Glutamatergic neuron (in vitro differentiated cells): ENCODE data around the gene MACROD1. TPM values are rescaled to one million over a fixed set of nuclear protein-coding genes. Genes with fewer than 3 reads are reported as not detected.

Experiments
- DNase-seq: peaks from one replicate; pipeline ENCODE4 v3.0.0; 2022
- H3K27ac Mint-ChIP-seq: one replicate; pipeline ENCODE4 v1.8.0; 2020; ENCODE audit warnings: mild to moderate bottlenecking, mixed read lengths, inconsistent platforms; ENCODE audit not compliant: unreplicated experiment
- H3K27me3 Mint-ChIP-seq: one replicate; pipeline ENCODE4 v1.8.0; 2020; ENCODE audit warnings: mild to moderate bottlenecking, moderate library complexity, mixed read lengths, inconsistent platforms; ENCODE audit not compliant: unreplicated experiment
- H3K36me3 Mint-ChIP-seq: one replicate; pipeline ENCODE4 v1.8.0; 2020; ENCODE audit warnings: mild to moderate bottlenecking, mixed read lengths, inconsistent platforms; ENCODE audit not compliant: unreplicated experiment
- H3K4me1 Mint-ChIP-seq: one replicate; pipeline ENCODE4 v1.8.0; 2020; ENCODE audit warnings: mild to moderate bottlenecking, low read depth, mixed read lengths, inconsistent platforms; ENCODE audit not compliant: unreplicated experiment
- H3K4me3 Mint-ChIP-seq: one replicate; pipeline ENCODE4 v1.8.0; 2020; ENCODE audit warnings: mild to moderate bottlenecking, mixed read lengths, inconsistent platforms; ENCODE audit not compliant: unreplicated experiment
- H3K9me3 Mint-ChIP-seq: one replicate; pipeline ENCODE4 v1.8.0; 2020; ENCODE audit warnings: mild to moderate bottlenecking, moderate library complexity, mixed read lengths, inconsistent platforms; ENCODE audit not compliant: unreplicated experiment
- total RNA-seq: library from RNA; stranded (reverse); fragmentation: NEBNext Ultra II Directional; extraction: Animal tissue kit (Norgen Biotek cat#: 25700); gene quantifications from one replicate; pipeline ENCODE4 v1.2.1, GENCODE V29; 2021; ENCODE audit not compliant: unreplicated experiment
- TF ChIP-seq, protein P1 (sequence below): fragments of 200-600 bp; sonication (generic); IDR thresholded peaks from one replicate; pipeline ENCODE4 v1.5.0; 2021; ENCODE audit not compliant: partially characterized antibody, unreplicated experiment

Gene MACROD1
- total RNA-seq, 1 donor from 2014 or later, result 12.7 TPM

DNA sequence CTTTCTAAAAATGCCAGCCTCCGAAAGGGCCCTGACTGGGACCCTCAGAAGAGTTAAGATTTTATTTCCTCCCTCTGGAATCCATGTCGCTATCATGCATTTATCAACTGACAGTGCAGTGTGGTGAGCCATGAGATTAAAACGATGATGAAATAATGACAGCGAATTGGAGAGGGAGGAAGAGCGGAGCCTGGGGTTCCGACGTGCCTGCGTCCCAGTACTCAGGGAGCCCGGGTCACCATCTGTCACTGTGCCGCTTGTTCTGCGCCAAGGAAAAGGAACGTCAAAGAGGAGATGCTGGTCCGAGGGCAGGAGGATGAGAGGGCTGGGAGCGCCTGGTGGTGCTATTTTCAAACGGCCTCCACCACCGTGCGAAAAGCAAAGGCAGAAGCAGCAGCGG lies 46.2 kb downstream of the MACROD1 start:
- TF ChIP-seq, protein P1, sequence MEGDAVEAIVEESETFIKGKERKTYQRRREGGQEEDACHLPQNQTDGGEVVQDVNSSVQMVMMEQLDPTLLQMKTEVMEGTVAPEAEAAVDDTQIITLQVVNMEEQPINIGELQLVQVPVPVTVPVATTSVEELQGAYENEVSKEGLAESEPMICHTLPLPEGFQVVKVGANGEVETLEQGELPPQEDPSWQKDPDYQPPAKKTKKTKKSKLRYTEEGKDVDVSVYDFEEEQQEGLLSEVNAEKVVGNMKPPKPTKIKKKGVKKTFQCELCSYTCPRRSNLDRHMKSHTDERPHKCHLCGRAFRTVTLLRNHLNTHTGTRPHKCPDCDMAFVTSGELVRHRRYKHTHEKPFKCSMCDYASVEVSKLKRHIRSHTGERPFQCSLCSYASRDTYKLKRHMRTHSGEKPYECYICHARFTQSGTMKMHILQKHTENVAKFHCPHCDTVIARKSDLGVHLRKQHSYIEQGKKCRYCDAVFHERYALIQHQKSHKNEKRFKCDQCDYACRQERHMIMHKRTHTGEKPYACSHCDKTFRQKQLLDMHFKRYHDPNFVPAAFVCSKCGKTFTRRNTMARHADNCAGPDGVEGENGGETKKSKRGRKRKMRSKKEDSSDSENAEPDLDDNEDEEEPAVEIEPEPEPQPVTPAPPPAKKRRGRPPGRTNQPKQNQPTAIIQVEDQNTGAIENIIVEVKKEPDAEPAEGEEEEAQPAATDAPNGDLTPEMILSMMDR, result no peak
- no peaks in the 10 kb centered on the region for H3K36me3 Mint-ChIP-seq
- H3K4me1 Mint-ChIP-seq, result peaks cover 27% of the 10 kb centered on the region
- no peak overlapping the region for H3K27ac Mint-ChIP-seq
- H3K4me3 Mint-ChIP-seq, result peak overlapping the region; percentile 3
- H3K9me3 Mint-ChIP-seq, result peaks cover 6% of the 10 kb centered on the region
- no peak for DNase-seq
- peaks cover 7% of the 10 kb centered on the region for H3K27me3 Mint-ChIP-seq

DNA sequence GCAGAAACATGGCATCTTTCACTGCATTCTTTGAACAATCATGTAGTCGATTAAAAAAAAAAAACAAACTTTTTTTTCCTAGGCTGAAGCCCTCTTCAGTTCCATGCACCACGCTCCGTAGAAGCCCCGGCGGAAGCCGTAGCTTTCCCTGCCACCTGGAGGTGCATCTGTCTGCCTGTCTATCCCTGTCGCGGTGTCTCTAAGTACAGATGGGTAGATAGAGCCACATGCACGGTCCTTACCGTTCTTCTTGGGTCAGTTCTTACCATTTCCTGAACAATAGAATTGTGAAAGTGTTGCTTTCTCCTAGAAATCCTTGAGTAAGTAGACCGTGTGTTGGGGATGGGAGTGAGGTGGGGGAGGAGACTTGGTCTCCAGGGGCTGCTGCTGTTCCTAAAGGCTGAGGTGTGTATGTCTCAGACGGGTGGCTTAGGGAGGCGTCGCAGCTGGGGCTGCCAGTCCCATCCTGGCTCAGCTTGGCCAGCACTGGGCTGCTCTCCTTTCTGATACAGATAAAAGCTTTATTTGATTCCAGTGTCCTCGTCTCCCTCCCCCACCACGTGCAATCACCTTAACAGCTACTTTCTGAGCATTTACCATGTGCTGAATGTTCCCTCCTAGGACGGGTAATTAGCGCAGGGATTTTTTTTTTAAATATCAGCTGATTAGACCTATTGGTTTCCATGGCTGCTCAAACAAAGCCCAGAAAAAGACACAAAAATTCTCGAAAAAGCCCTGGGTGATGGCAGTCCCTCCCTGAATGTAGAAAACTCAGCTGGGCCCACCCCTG lies 46.8 kb downstream of the MACROD1 start:
- Mint-ChIP-seq H3K27ac (peak overlapping the region; percentile 67), H3K4me1 (peaks cover 27% of the 10 kb centered on the region), H3K27me3 (peaks cover 7% of the 10 kb centered on the region), H3K9me3 (peaks cover 6% of the 10 kb centered on the region), H3K4me3 (peak overlapping the region; percentile 50), H3K36me3 (no peaks in the 10 kb centered on the region)
- DNase-seq, result no peak
- TF ChIP-seq, protein P1, result no peak

DNA sequence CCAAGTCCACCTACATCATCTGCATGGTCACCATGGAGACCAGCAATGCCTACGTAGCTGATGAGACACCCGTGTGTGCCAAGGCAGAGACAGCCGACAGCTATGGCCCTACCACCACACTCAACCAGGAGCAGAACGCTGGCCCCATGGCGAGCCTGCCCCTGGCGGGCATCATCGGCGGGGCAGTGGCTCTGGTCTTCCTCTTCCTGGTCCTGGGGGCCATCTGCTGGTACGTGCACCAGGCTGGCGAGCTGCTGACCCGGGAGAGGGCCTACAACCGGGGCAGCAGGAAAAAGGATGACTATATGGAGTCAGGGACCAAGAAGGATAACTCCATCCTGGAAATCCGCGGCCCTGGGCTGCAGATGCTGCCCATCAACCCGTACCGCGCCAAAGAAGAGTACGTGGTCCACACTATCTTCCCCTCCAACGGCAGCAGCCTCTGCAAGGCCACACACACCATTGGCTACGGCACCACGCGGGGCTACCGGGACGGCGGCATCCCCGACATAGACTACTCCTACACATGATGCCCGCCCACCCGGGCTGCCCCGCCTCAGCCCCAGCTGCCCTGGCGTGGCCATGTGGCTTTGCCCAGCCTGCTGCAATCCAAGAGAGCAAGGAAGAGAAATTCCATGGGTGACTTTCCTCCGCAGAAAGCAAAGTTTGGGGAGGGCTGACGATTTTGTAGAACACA lies 48.0 kb downstream of the MACROD1 start:
- peaks cover 6% of the 10 kb centered on the region for H3K27me3 Mint-ChIP-seq
- peaks cover 27% of the 10 kb centered on the region for H3K4me1 Mint-ChIP-seq
- no peak overlapping the region for H3K27ac Mint-ChIP-seq
- H3K9me3 Mint-ChIP-seq, result peaks cover 6% of the 10 kb centered on the region
- TF ChIP-seq, protein P1, result no peak
- DNase-seq, result no peak
- H3K4me3 Mint-ChIP-seq, result peak overlapping the region; percentile 46
- H3K36me3 Mint-ChIP-seq, result no peaks in the 10 kb centered on the region

DNA sequence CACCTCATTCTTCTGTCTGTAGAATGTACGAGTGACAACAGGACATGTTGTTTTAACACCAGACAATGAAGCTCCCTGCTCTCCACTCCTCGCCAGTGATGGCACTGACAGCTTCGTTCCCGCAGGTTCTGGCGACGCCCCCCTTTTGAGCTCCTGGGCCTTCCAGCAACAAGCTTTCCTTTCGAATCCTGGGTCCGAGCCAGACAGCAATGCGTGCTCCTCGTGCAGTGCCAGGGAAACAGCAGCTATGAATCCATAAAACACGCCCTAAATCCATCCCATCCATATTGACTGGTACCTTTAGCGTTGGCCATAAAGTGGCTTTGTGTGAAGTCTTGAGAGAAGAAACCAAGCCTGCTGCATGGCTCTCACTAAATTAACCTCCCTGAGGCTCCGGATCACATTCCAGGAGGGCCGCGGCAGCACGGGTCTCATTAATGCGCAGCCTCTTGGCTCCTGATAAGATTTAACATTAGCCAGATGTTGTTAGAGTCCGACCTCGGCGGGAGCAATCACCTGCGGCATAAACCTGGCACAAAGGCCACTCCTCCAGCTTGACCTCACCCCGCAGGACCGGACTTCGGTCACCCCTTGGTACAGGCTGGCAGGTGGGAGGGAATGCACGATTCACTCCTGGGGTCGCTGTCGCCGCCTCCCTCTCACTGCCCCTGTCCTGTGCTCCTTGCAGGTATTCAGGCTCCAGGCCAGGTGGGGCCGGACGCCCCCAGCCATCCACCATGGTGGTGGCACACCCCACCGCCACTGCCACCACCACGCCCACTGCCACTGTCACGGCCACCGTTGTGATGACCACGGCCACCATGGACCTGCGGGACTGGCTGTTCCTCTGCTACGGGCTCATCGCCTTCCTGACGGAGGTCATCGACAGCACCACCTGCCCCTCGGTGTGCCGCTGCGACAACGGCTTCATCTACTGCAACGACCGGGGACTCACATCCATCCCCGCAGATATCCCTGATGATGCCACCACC lies 50.1 kb downstream of the MACROD1 start:
- Mint-ChIP-seq H3K27ac (no peak overlapping the region), H3K36me3 (peaks cover 8% of the 10 kb centered on the region), H3K4me1 (peaks cover 21% of the 10 kb centered on the region), H3K9me3 (peaks cover 5% of the 10 kb centered on the region), H3K4me3 (no peak overlapping the region), H3K27me3 (peaks cover 4% of the 10 kb centered on the region)
- no peak for DNase-seq
- TF ChIP-seq, protein P1, result no peak
